Vagina (tissue), 2 donors: ENCODE data around the gene PGAP6. TPM values are rescaled to one million over a fixed set of nuclear protein-coding genes. Genes with fewer than 3 reads are reported as not detected.

Experiments
- DNase-seq, 2 donors: peaks; one replicate each; pipeline ENCODE4 v3.0.0-alpha.2; 2017; ENCODE audit errors: extremely low spot score in 2 of 2
- H3K27ac ChIP-seq: fragments of 200-600 bp; sonication (generic); one replicate; pipeline ENCODE4 v1.5.1; 2019
- H3K27me3 ChIP-seq: fragments of 200-600 bp; sonication (generic); one replicate; pipeline ENCODE4 v1.5.1; 2019
- H3K36me3 ChIP-seq, 2 donors: fragments of 200-600 bp; sonication (generic); one replicate each; pipeline ENCODE4 v1.5.1; 2017 to 2019
- H3K4me1 ChIP-seq: fragments of 200-600 bp; sonication (generic); one replicate; pipeline ENCODE4 v1.5.1; 2019
- H3K4me3 ChIP-seq, 2 donors: fragments of 200-600 bp; sonication (generic); 1 replicate in 1 of 2; 2 replicates in 1 of 2; pipeline ENCODE4 v1.5.1; 2016 to 2019
- H3K9me3 ChIP-seq: fragments of 200-600 bp; sonication (generic); one replicate; pipeline ENCODE4 v1.5.1; 2019
- CTCF ChIP-seq, 3 experiments: fragments of 450-650 bp in 2 of 3; fragments of 200-600 bp in 1 of 3; sonication (generic) in 1 of 3; IDR thresholded peaks; one replicate each; pipeline ENCODE4 v1.5.1; 2017 to 2019; ENCODE audit warnings: antibody characterized with exemption in 3 of 3, mild to moderate bottlenecking in 2 of 3, moderate library complexity in 2 of 3
- POLR2A ChIP-seq, 2 donors: fragments of 450-650 bp; IDR thresholded peaks; one replicate each; pipeline ENCODE4 v1.6.1; 2017; ENCODE audit warnings: antibody characterized with exemption in 2 of 2, mild to moderate bottlenecking in 2 of 2, moderate library complexity in 2 of 2
- POLR2AphosphoS5 ChIP-seq, 2 donors: sonication (generic); formaldehyde crosslinking; IDR thresholded peaks; one replicate each; pipeline ENCODE4 v1.9.0; 2017; ENCODE audit warnings: antibody characterized with exemption in 2 of 2, mild to moderate bottlenecking in 2 of 2, low read depth in 1 of 2; ENCODE audit not compliant: insufficient read depth in 1 of 2
- intact Hi-C: fragments of 100-400 bp; cut with DNase I; formaldehyde crosslinking; loops from one replicate; pipeline ENCODE4 v1.15.1; 2023
- total RNA-seq: library from RNA; depleted of rRNA; stranded (reverse); fragments of >200 nt; gene quantifications from one replicate; pipeline ENCODE4 v1.2.3, GENCODE V29; 2016

PGAP6 gene
- total RNA-seq, 1 donor from 2014 or later, result 38.3 TPM

GRCh38 chr16:371515-372301, 10.1 kb downstream of the PGAP6 start:
- intact Hi-C loops, result no loop called here
- peaks cover 19% of the 10 kb centered on the region for H3K4me1 ChIP-seq
- no peak for DNase-seq
- no peak overlapping the region for H3K27ac ChIP-seq
- TF ChIP-seq POLR2A (IDR thresholded peaks at IDR 0.05), result no peak
- no peak for TF ChIP-seq CTCF (IDR thresholded peaks at IDR 0.05)
- TF ChIP-seq POLR2AphosphoS5 (IDR thresholded peaks at IDR 0.05; ENCODE audit: insufficient read depth in 1 of 2, low read depth in 1 of 2), result no peak
- H3K36me3 ChIP-seq, result peaks cover 0 to 39% of the 10 kb centered on the region in 2 donors
- no peaks in the 10 kb centered on the region for H3K27me3 ChIP-seq
- H3K9me3 ChIP-seq, result no peaks in the 10 kb centered on the region
- no peak overlapping the region for H3K4me3 ChIP-seq

- H3K27me3 ChIP-seq, result no peaks in the 10 kb centered on the region
- intact Hi-C loops, result no loop called here
- peak overlapping the region; percentile 70 for H3K27ac ChIP-seq
- peak overlapping the region; percentile 56 for H3K4me3 ChIP-seq
- peaks cover 19% of the 10 kb centered on the region for H3K4me1 ChIP-seq
- no peak for TF ChIP-seq POLR2AphosphoS5 (IDR thresholded peaks at IDR 0.05; ENCODE audit: insufficient read depth in 1 of 2, low read depth in 1 of 2)
- TF ChIP-seq CTCF (IDR thresholded peaks at IDR 0.05), result no peak
- no peak for TF ChIP-seq POLR2A (IDR thresholded peaks at IDR 0.05)
- H3K9me3 ChIP-seq, result no peaks in the 10 kb centered on the region
- DNase-seq, result no peak
- peaks cover 0 to 39% of the 10 kb centered on the region in 2 donors for H3K36me3 ChIP-seq
Observed at GRCh38 chr16:370979-371514, 10.7 kb downstream of the PGAP6 start.

GRCh38 chr16:370443-370842, 11.3 kb downstream of the PGAP6 start, which contains the start of gene MRPL28:
Gene MRPL28 (minus strand): TSS chr16:370538. CDS start chr16:370218, 320 bp downstream.
- H3K36me3 ChIP-seq, result peaks cover 0 to 35% of the 10 kb centered on the region in 2 donors
- TF ChIP-seq POLR2AphosphoS5 (IDR thresholded peaks at IDR 0.05; ENCODE audit: insufficient read depth in 1 of 2, low read depth in 1 of 2) (peak; percentile 66 to 73), CTCF (IDR thresholded peaks at IDR 0.05) (no peak)

GRCh38 chr16:369866-370436, 11.8 kb downstream of the PGAP6 start:
- H3K27me3 ChIP-seq, result no peaks in the 10 kb centered on the region
- TF ChIP-seq POLR2A (IDR thresholded peaks at IDR 0.05) (no peak), POLR2AphosphoS5 (IDR thresholded peaks at IDR 0.05; ENCODE audit: insufficient read depth in 1 of 2, low read depth in 1 of 2) (no peak), CTCF (IDR thresholded peaks at IDR 0.05) (no peak)
- no peaks in the 10 kb centered on the region for H3K9me3 ChIP-seq
- peaks cover 0 to 35% of the 10 kb centered on the region in 2 donors for H3K36me3 ChIP-seq
- H3K27ac ChIP-seq, result no peak overlapping the region
- peaks cover 19% of the 10 kb centered on the region for H3K4me1 ChIP-seq
- H3K4me3 ChIP-seq, result peak overlapping the region; percentile 56
- intact Hi-C loops, result no loop called here
- DNase-seq, result no peak

More at GRCh38 chr16:370443-370842, 11.3 kb downstream of the PGAP6 start, which contains the start of gene MRPL28:
- intact Hi-C loops, result no loop called here
- Histone ChIP-seq H3K27ac (peak within 1 kb of the TSS; percentile 70), H3K27me3 (no peaks in the 10 kb centered on the region), H3K9me3 (no peaks in the 10 kb centered on the region), H3K4me3 (peak within 1 kb of the TSS; percentile 56), H3K4me1 (peaks cover 19% of the 10 kb centered on the region)
- DNase-seq, result peak in 1 of 2 donors; percentile 94
